SH-SY5Y (cell line): Measurements from ENCODE around the gene UBE2J2.

Experiments used
- GATA2 ChIP-seq: IDR thresholded peaks from 2 replicates; pipeline ENCODE4 v1.6.1; 2011; ENCODE audit warnings: mild to moderate bottlenecking, low read depth, low read length
- GATA3 ChIP-seq: IDR thresholded peaks from 2 replicates; pipeline ENCODE4 v1.6.1; 2011; ENCODE audit warnings: low read depth, mild to moderate bottlenecking, low read length, moderate library complexity

UBE2J2 gene

DNA sequence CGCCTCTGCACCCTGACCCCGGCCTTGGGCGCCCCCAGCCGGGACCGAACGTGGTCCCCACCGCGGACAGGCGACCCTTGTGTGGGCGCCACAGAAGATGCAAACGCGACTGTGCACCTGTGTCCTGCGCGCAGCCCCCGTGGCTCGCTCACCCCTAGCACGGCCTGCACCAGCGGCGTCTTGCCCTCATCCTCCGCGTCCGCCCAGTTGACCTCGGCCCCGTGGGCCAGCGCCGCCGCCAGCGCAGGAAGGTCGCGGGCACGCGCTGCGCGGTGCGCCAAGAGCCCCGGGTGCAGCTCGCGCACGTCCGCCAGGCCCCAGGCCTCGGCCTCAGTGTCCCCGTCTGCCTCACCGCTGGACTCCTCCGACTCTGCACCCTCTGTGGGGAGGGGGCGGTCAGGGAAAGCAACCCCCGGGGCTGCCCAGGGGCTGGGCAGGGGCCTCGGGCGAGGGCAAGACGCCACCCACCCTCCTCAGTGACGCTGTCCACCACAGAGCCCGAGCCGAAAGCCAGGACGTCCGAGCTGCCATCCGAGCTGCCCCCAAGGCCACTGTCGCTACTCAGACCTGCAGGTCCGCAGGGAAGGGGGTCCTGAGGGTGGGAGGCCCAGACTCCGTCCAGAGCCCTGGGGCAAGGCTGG lies 20.7 kb upstream of the UBE2J2 start:
- TF ChIP-seq GATA2: no peak

DNA sequence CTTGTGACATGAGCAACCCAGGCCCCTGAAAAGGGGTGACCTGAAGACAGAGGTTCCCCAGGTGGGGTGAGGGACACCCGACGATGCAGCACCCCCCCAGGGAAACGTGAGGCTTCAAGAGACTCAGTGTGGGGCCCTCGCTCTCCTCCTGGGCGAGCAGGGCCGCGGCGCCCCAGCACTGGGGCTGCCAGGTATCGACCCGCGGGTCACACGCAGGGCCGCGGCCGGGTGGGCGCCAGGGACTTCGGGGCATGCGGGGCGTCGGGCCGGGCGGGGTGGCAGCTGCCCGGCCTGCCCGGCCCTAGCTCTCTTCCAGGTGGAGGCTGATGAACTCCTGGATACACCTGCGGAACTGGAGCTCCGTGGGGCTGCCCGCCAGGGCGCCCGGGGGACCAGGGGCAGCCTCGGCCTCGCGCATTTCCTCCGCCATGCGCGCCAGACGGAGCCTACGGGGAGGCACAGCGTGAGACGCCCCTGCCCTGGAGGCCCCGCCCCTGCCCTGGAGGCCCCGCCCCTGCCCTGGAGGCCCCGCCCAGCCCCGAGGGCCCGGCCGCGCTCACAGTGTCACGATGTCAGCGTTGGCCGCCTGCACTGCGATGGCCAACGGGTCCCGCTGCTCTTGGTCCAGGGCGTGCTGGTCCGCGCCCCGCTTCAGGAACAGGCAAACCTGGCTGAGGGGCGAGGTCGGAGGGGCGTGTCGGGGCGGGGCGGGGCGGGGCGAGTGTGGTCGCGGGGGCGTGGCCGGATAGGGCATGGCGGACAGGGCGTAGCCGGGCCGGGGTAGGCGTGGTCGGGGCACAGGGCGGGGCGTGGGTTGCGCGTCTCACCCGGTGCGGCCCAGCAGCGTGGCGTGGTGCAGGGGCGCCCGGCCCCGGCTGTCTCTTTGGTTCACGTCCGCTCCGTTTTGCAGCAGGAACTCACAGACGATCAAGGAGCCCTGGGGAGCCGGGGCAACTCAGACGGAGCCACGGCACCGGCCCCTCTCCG lies 19.9 kb upstream of the UBE2J2 start:
- TF ChIP-seq GATA2: no peak
- no peak for TF ChIP-seq GATA3

DNA sequence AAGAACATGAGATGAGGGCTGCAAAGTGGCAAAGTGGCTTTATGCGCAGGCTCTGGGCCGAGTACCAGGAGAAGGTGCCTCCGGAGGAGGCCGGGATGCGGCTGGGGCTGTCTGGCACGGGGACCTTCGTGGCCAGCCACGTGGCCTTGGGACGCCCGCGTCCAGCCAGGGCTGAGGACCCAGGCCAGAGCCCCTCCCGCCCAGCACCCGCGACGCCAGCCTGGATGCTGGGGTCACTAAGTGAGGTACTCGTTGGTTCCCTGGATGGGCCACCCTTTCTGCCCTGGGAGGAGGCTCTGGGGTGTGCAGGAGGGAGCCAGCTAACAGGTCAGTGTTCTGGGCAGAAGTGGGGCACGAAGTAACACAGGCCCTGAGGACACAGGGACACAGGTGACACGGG lies 19.2 kb upstream of the UBE2J2 start:
- no peak for TF ChIP-seq GATA3
- no peak for TF ChIP-seq GATA2

DNA sequence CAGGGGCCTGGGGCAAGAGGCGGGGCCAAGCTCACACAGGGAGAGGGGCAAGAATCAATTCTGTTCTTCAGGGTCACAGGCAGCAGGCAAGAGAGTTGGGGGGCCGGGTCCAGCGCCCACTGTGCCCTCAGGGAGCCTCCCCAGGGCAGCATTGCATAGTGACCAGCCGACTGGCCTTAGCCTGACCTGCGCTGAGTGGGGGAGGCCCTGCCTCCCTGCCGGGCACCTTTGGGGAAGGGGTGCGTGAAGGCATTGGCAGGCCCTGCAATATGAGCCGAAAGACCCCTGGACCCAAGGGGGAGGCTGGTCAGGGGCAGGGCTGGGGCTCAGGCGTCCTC lies 18.8 kb upstream of the UBE2J2 start:
- TF ChIP-seq GATA2 (no peak), GATA3 (no peak)

DNA sequence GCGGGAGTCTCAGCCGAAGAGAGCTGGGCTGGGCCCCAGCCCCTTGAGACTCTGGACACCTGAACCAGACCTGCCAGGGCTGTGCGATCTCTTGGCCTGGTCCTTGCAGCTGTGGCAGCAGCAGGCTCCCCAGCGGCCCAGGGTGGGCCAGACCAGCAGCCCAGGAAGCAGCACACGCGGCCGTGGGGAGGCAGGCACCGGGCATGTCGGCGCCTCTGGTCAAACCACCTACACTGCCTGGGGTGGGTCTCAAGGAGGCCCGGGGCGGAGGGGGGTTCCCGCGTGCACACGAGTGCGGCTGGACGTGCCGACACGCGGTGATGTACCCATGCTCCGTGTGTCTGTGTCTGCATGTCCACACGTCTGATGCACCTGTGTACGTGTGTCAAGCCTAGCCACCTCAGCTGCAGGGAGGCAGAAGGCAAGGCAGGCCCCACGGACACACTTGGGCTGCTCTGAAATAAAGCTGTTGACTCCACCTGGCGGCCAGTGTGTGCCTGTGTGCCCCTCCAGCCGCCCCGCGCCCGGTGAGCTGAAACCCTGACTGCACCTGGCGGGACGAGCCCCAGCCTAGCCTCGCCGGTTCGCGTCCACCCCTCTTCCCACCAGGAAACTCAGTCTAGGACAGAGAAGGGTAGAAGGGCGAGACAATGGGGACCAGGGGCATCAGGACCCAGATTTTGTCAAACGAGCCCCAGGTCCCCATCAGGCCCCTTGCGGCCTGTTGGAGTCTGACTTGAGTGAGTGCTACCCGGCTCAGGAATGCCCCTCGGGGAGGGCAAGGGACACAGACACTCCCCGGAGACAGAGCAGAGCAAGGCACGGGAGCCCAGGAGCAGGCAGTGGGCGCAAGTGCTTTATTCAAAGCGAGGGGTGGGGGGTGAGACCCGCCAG lies 18.1 kb upstream of the UBE2J2 start:
- TF ChIP-seq GATA3 (no peak), GATA2 (no peak)

DNA sequence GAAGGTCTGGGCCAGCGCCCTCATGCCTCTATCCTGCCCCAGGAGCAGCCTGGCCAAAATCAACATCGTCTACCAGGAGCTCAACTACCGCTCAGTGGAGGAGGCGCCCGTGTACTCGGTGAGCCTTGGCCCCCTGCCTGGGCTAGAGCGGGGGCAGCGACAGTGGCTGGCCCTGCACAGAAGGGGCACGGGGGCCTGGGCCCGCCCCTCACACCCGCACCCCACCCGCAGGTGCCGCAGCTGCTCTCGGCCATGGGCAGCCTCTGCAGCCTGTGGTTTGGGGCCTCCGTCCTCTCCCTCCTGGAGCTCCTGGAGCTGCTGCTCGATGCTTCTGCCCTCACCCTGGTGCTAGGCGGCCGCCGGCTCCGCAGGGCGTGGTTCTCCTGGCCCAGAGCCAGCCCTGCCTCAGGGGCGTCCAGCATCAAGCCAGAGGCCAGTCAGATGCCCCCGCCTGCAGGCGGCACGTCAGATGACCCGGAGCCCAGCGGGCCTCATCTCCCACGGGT lies 17.4 kb upstream of the UBE2J2 start:
- TF ChIP-seq GATA2 (no peak), GATA3 (no peak)

DNA sequence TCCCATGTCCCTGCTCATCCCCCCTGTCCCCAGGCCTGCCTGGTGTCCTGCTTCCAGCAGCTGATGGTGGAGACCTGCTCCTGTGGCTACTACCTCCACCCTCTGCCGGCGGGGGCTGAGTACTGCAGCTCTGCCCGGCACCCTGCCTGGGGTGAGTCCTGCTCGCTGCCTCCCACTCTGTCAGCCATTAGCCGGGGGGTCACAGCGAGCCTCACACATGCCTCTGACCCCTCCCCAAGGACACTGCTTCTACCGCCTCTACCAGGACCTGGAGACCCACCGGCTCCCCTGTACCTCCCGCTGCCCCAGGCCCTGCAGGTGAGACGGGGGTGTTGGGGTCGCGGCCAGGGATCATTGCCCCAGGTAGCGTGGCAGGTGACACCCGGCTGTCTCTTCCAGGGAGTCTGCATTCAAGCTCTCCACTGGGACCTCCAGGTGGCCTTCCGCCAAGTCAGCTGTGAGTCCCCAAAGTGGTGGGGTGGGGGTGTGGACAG lies 16.6 kb upstream of the UBE2J2 start:
- TF ChIP-seq GATA3: no peak

DNA sequence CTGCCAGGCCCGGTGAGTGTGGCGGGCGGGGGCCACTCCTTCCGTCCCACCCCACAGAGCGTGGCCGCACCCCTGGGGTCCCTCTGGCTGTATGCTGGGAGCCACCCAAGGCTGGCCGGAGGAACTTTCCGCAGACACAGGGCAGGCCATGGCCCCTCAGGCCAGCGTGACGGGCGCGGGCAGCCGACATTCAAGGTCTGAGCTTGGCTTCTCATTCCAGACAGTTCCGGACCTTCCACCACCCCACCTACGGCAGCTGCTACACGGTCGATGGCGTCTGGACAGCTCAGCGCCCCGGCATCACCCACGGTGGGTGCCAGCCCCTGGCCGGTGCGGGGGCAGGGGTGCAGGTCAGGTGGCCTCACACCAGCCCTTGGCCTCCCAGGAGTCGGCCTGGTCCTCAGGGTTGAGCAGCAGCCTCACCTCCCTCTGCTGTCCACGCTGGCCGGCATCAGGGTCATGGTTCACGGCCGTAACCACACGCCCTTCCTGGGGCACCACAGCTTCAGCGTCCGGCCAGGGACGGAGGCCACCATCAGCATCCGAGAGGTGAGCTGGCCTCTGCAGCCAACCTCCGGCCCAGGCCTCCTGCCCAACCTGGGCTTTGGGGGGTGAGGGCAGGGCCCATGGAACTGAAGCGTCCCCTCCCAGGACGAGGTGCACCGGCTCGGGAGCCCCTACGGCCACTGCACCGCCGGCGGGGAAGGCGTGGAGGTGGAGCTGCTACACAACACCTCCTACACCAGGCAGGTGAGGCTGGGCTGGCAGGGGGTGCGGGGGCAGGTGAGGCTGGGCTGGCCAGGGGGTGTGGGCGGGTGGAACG lies 13.8 kb upstream of the UBE2J2 start:
- no peak for TF ChIP-seq GATA2
- no peak for TF ChIP-seq GATA3

DNA sequence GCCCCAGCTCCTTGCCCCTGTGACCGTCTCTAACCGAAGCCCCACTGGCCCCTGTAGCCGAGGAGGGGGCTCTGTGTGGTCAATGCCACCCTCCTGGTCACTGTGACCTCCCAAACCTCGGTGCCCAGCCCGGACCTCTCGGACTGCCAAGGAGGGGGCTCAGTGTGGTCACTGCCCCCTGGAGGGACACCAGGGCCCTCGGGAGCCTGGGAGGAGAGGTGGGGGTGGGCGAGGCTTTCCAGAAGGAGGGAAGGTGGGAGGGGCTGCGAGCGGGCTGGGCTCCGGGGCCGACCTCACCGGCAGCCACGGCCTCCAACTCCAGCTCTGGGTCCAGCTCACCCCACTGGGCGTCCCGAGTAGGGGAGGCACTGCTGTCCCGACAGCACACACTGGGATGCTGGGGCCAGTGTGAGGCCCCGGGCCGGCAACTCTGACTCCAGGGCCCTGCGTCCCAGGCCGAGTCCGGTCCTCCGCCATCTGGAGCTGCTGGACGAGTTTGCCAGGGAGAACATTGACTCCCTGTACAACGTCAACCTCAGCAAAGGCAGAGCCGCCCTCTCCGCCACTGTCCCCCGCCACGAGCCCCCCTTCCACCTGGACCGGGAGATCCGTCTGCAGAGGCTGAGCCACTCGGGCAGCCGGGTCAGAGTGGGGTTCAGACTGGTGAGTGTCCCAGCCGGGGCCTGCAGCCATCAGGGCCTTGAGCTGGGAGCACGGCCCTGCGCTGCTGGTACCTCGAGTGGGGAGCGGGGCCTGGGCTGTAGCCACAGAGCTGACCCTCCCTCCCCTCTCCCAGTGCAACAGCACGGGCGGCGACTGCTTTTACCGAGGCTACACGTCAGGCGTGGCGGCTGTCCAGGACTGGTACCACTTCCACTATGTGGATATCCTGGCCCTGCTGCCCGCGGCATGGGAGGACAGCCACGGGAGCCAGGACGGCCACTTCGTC lies 12.9 kb upstream of the UBE2J2 start:
- no peak for TF ChIP-seq GATA3
- no peak for TF ChIP-seq GATA2

DNA sequence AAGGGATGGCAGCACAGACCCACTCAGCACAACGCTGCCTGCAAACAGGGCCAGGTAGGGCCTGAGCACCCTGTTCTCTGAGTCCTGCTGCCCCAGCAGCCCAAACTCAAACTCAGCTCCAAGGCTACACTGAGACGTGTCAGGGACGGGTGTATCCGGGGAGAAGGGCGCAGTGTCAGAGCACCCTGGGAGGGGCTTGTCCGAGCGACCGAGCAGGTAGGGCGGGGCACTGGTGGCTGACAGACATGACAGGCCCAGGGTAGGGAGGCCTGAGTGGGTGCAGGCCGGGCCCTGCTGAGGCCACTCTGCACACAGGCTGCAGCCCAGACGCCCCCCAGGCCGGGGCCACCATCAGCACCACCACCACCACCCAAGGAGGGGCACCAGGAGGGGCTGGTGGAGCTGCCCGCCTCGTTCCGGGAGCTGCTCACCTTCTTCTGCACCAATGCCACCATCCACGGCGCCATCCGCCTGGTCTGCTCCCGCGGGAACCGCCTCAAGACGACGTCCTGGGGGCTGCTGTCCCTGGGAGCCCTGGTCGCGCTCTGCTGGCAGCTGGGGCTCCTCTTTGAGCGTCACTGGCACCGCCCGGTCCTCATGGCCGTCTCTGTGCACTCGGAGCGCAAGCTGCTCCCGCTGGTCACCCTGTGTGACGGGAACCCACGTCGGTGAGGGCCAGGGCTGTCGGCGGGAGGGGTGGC lies 12.1 kb upstream of the UBE2J2 start:
- TF ChIP-seq GATA3: no peak
- TF ChIP-seq GATA2: no peak

DNA sequence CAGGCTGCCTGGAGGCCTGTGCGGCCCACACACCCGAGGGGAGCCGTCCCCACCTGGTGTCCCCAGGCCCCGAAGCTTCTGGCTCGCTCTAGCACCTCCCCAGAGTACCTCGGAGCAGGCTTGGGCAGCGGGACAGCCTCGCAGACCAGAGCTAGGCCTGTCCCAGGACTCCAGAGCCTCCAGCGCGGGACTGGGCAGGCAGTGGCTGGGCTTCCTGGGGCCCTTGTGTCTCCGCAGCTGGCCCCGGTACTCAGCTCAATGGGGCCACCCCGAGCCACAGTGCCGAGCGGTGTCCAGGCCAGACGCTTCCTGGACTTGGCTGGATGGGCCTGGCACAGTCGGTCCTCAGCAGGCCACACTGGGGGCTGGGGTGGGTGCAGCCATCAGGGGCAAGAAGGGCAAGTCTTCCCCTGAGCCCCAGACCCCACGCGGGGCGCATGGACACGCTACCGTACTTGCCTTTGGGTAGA lies 11.5 kb upstream of the UBE2J2 start:
- TF ChIP-seq GATA2 (no peak), GATA3 (no peak)
